OCI-LY1 (cell line): Measurements from ENCODE around the gene BOK.

Experiments
- EZH2 ChIP-seq: fragments of 200-600 bp; sonication (generic), shearing (Covaris generic); IDR thresholded peaks from 2 replicates; pipeline ENCODE4 v1.8.0; 2017; ENCODE audit warnings: borderline replicate concordance, mixed run types, mild to moderate bottlenecking, antibody characterized with exemption, low read length, moderate library complexity, mixed read lengths
- TF ChIP-seq, protein P1 (sequence below): fragments of 200-600 bp; sonication (generic), shearing (Covaris generic); IDR thresholded peaks from 2 replicates; pipeline ENCODE4 v1.5.1; 2017; ENCODE audit warnings: mild to moderate bottlenecking, antibody characterized with exemption, low read length, moderate library complexity, mixed read lengths

- TF ChIP-seq, protein P1, sequence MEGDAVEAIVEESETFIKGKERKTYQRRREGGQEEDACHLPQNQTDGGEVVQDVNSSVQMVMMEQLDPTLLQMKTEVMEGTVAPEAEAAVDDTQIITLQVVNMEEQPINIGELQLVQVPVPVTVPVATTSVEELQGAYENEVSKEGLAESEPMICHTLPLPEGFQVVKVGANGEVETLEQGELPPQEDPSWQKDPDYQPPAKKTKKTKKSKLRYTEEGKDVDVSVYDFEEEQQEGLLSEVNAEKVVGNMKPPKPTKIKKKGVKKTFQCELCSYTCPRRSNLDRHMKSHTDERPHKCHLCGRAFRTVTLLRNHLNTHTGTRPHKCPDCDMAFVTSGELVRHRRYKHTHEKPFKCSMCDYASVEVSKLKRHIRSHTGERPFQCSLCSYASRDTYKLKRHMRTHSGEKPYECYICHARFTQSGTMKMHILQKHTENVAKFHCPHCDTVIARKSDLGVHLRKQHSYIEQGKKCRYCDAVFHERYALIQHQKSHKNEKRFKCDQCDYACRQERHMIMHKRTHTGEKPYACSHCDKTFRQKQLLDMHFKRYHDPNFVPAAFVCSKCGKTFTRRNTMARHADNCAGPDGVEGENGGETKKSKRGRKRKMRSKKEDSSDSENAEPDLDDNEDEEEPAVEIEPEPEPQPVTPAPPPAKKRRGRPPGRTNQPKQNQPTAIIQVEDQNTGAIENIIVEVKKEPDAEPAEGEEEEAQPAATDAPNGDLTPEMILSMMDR = no peak
- no peak for TF ChIP-seq EZH2
These were observed 61.3 kb downstream of the BOK start for GRCh38 chr2:241619597-241620418.
